ENCODE results near the gene ADAT3. TPM values are rescaled to one million over a fixed set of nuclear protein-coding genes. Genes with fewer than 3 reads are reported as not detected.

ADAT3 gene
- 10 to 100 TPM; 12.5 to 21.9 (median 19.6) TPM for total RNA-seq
- long read RNA-seq, donor 1, transcript ADAT3-202 (2 exons, 983 nt), result major isoform, 5 of 15 reads
- long read RNA-seq, donor 1, partial matches to known transcripts, result 0 of 15 reads
- long read RNA-seq, donor 1, other reads (novel, unspliced or antisense), result 8 of 15 reads
- long read RNA-seq, donor 2, transcript ADAT3-202 (2 exons, 983 nt), result major isoform, 5 of 21 reads
- long read RNA-seq, donor 2, partial matches to known transcripts, result 1 of 21 reads
- long read RNA-seq, donor 2, other reads (novel, unspliced or antisense), result 11 of 21 reads

DNA sequence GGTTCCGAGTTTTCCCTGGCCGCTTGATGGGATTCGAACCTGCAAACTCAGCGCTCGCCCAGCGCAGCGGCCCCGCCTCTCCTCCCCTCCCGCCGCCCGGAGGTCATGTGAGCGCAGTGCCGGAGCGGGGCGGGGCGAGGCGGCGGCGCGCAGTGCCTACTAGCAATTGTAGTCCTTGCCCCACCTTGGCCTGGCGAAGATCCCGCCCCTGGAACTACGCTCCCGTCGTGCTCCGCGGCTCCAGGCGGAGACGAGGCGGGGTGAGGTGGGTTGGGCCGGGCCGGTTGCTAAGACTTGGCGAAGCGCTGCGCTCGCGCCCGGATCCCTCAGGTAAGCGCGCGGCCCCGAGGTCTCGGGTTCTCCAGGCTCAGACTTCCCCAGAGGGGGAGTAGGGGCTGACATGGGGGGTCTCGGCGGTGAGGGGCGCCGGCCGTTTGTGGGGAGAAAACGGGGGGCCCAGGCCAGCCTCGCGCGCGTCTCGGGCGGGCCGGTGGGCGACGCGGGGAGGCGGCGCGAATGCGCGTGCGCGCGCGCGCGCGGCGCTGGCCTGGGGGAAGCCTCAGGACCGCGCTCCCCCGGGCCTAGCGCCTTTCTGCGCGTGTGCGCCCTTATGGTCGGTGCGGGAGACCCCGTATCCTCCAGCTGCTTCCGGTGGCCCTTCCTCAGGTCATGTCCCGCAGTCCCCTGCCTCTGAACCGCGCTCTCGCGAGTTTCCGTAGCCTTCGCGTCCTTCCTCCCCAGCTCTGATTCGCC lies at the start of gene ADAT3, which contains the start of gene SCAMP4:
Gene ADAT3 (plus strand): TSS at position 290 of the 753 bp plus-strand sequence. CDS start 6,649 bp downstream, outside the sequence.
Gene SCAMP4 (plus strand): TSS at position 290 of the 753 bp plus-strand sequence. CDS start 9,621 bp downstream, outside the sequence.
- DNase-seq, result peak; percentile 98 to 100 (median 99)
- peaks cover 37% of the 10 kb centered on the region for H3K4me1 ChIP-seq (ENCODE audit: low read depth)
- TF ChIP-seq, protein P1, sequence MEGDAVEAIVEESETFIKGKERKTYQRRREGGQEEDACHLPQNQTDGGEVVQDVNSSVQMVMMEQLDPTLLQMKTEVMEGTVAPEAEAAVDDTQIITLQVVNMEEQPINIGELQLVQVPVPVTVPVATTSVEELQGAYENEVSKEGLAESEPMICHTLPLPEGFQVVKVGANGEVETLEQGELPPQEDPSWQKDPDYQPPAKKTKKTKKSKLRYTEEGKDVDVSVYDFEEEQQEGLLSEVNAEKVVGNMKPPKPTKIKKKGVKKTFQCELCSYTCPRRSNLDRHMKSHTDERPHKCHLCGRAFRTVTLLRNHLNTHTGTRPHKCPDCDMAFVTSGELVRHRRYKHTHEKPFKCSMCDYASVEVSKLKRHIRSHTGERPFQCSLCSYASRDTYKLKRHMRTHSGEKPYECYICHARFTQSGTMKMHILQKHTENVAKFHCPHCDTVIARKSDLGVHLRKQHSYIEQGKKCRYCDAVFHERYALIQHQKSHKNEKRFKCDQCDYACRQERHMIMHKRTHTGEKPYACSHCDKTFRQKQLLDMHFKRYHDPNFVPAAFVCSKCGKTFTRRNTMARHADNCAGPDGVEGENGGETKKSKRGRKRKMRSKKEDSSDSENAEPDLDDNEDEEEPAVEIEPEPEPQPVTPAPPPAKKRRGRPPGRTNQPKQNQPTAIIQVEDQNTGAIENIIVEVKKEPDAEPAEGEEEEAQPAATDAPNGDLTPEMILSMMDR (IDR thresholded peaks at IDR 0.05), result no peak
- H3K9me3 ChIP-seq, result no peaks in the 10 kb centered on the region
- no peaks in the 10 kb centered on the region for H3K36me3 ChIP-seq (ENCODE audit: low read depth)
- ATAC-seq, result peak; percentile 87
- intact Hi-C loops (cut with DNase I, micrococcal nuclease), result no loop called here
- peak within 1 kb of the TSS; percentile 34 for H3K4me3 ChIP-seq

DNA sequence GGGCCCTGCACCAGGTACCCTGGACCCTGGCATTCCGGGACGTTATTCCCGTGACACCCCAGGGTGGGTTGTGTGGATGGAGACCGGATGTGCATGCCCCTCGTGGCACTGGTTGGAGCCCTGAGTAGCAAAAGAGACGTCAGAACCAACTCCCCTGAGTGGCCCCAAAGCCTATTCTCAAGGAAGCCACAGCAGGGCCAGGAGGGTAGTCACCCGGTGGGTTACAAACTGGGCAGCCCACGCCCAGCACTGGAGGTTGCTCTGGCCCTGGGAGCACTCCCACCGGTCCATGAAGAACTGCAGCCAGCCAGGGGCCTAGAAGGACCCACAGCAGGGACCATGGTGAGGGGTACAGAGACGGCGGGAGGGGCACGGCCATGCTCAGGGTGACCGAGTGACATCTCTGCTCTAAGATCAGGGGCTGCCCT lies 49.4 kb upstream of the ADAT3 start:
- peak; percentile 1 for ATAC-seq
- DNase-seq, result no peak
- intact Hi-C loops (cut with DNase I, micrococcal nuclease), result no loop called here
- H3K4me3 ChIP-seq, result no peak overlapping the region
- H3K9me3 ChIP-seq, result no peaks in the 10 kb centered on the region
- H3K4me1 ChIP-seq (ENCODE audit: low read depth), result peaks cover 76% of the 10 kb centered on the region
- TF ChIP-seq, protein P1 (IDR thresholded peaks at IDR 0.05), result no peak
- H3K36me3 ChIP-seq (ENCODE audit: low read depth), result no peaks in the 10 kb centered on the region

DNA sequence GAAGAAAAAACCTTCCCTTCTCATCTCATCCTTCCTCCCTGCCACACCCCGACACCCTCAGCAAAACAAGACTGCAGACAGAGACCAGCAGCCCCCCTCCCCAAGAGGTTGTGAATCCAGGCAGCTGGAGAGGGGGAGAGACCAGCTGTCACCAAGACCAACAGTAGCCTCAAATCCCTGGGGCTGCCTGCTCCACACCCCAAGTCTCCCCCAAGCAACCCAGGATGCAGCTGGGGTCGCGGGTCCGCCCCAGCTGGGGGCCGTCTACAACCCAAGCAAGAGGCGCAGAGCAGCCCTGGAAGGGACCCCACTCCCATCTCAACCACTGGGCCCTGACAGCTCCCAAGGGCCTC lies 48.9 kb upstream of the ADAT3 start:
- Histone ChIP-seq H3K4me1 (ENCODE audit: low read depth) (peaks cover 81% of the 10 kb centered on the region), H3K36me3 (ENCODE audit: low read depth) (no peaks in the 10 kb centered on the region), H3K9me3 (no peaks in the 10 kb centered on the region), H3K4me3 (no peak overlapping the region)
- intact Hi-C loops (cut with DNase I, micrococcal nuclease), result no loop called here
- ATAC-seq (no peak), DNase-seq (no peak)
- TF ChIP-seq, protein P1 (IDR thresholded peaks at IDR 0.05), result no peak

DNA sequence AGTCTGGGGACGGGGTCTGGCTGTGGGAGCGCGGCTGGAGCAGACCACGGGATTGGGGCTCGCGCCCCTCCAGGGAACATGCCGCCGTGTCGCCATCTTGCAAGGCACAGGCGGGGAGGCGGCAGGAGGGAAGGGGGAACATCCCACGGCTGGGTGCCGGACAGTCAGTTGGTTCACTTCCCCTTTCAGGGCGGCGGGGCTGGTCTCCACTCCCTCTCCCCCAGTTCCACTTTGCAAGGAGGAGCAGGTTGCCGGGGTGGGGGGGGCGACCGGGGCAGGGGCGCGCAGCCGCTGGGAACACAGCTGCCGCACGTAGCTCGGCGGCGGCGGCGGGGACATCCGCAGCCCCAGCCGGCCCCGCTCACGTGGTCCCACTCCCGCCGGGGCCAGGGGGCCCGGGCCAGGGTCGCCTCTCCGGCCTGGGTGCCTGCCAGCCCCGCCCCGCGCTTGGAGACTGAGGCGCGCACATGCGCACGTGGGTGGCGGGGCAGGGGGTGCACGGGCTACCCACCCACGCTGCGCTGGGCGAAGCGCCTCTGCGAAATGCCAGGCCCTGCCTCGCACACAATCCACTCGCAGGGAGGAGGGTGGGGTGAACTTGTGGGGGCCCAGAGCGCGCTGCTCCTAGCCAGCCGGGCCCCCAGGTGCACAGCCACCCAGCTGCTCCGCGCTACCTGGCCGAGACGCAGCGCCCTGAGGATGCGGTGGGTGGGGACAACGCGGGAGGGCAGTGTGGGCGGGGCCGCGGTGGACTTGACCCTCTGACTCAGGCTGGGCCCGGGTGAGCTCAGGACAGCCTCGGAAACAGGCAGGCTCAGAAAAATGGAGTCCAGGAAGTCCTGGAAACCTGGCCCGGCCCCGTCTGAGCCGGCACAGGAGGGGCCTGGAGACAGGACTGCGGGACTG lies 48.2 kb upstream of the ADAT3 start:
- H3K4me1 ChIP-seq (ENCODE audit: low read depth), result peaks cover 87% of the 10 kb centered on the region
- H3K4me3 ChIP-seq, result peak overlapping the region; percentile 14
- ATAC-seq (peak; percentile 71), DNase-seq (peak; percentile 96)
- H3K9me3 ChIP-seq, result no peaks in the 10 kb centered on the region
- TF ChIP-seq, protein P1 (IDR thresholded peaks at IDR 0.05), result no peak
- no peaks in the 10 kb centered on the region for H3K36me3 ChIP-seq (ENCODE audit: low read depth)
- intact Hi-C loops (cut with DNase I, micrococcal nuclease), result no loop called here

DNA sequence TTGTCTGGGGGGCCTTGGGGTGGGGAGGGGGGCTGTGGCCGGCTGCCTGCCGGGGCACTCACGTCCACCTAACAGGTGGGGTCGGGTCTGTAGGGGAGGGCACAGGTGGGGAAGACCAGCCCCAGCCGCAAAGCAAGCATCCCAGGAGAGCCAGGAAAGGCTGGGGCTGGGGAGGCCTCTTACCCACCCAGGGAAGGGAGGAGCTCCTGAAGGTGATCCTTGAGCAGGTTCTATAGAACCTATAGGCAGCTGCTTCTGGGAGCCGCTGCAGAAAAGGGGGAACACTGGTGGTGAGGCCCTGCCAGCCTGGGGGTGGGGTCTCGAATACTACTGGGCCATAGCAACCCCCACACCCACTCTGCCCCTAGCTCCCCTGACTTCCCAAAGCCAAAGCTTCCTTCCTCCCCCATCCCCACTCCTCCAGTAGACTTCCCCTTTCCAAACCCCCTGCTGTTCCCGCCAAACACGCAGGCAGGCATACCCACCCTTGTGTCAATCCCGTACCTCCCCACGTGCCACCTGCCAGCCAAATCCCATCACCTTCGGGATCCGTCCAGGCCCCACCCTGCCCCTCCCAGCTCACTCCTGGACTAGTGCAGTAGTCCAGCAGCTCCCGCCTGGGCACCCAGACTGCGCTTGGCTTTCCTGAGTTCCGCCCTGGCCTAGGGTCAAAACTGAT lies 47.4 kb upstream of the ADAT3 start:
- Histone ChIP-seq H3K9me3 (no peaks in the 10 kb centered on the region), H3K4me3 (no peak overlapping the region), H3K4me1 (ENCODE audit: low read depth) (peaks cover 82% of the 10 kb centered on the region), H3K36me3 (ENCODE audit: low read depth) (no peaks in the 10 kb centered on the region)
- TF ChIP-seq, protein P1 (IDR thresholded peaks at IDR 0.05), result no peak
- intact Hi-C loops (cut with DNase I, micrococcal nuclease), result no loop called here
- DNase-seq (peak; percentile 88 to 92 (median 89)), ATAC-seq (peak; percentile 34)

Data from mucosa of descending colon (tissue), 3 donors.